Inflammatory macrophage treated with lipopolysaccharide for 1 hour (primary cell): ENCODE data around the gene PTBP1.
"Not testable (repeated sequence)": the region's sequence is repeated elsewhere in the genome, so short reads cannot be mapped to it uniquely, and the experiment has no call there.

Source experiments
- DNase-seq, 2 donors: peaks; one replicate each; pipeline ENCODE4 v3.0.0-alpha.2; 2020 to 2022

PTBP1 gene

GRCh38 chr19:834216-834615, 37.0 kb downstream of the PTBP1 start:
- no peak for DNase-seq

GRCh38 chr19:835210-835810, 38.1 kb downstream of the PTBP1 start:
- DNase-seq, result no peak

- DNase-seq, result peak; percentile 43 to 62
Measured at GRCh38 chr19:840519-841206, 43.4 kb downstream of the PTBP1 start, which contains the start of gene PRTN3. Gene PRTN3, plus strand, starts transcription at chr19:840999. Its CDS starts 10 bp downstream, at chr19:841009.

DNA sequence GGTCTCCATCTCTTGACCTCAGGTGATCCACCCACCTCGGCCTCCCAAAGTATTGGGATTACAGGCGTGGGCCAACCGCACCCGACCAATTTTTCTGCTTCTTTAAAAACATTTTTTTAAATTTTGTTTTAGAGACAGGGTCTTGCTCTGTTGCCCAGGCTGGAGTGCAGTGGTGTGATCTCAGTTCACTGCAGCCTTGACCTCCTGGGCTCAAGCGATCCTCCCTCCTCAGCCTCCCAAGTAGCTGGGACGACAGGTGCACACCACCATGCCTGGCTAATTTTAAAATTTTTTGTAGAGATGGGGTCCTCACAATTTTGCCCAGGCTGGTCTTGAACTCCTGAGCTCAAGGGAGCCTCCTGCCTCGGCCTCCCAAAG, 45.5 kb downstream of the PTBP1 start:
- not testable (repeated sequence) for DNase-seq

DNA sequence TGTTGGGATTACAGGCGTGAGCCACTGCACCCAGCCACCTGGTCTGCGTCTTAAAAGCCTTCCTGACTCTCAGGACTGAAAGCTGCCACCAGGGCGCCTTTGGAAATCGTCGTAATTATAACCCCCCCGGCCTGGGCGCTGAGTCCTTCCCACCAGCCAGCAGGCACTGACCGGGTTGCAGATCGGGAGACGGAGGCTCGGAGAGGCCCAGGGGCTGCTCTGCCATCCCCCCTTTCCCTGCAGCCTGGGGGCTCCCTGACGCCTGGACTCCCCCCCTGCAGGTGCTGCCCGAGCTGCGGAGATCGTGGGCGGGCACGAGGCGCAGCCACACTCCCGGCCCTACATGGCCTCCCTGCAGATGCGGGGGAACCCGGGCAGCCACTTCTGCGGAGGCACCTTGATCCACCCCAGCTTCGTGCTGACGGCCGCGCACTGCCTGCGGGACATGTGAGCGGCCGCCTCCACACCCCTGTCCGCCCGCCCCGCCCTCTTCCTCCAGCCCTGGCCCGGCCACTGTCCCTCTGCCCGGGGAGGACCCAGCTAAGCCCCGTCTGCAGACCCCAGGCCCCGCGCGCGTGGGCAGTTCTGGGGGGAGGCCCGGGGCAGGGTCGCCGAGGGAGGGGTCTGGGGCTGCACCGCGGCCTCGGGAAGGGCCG, 46.1 kb downstream of the PTBP1 start:
- no peak for DNase-seq

DNA sequence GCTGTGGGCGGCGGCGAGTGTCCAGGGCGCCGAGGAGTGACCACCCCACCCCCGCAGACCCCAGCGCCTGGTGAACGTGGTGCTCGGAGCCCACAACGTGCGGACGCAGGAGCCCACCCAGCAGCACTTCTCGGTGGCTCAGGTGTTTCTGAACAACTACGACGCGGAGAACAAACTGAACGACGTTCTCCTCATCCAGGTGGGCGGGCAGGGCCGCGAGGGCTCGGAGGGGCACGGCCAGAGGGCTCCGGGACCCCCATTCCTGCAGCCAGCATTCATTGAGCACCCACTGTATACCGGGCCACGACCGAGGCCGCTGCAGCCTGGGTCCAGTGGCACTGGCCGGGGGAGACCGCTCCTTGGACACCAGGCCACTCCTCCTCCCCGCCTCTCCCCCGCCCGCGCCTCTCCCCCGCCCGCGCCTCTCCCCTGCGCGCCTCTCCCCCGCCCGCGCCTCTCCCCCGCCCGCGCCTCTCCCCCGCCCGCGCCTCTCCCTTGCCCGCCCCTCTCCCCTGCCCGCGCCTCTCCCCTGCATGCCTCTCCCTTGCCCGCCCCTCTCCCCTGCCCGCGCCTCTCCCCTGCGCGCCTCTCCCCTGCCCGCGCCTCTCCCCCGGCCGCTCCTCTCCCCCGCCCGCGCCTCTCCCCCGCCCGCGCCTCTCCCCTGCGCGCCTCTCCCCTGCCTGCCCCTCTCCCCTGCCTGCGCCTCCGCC, 46.7 kb downstream of the PTBP1 start:
- DNase-seq, result no peak

- no peak for DNase-seq
Measured at GRCh38 chr19:844546-844971, 47.3 kb downstream of the PTBP1 start.

DNA sequence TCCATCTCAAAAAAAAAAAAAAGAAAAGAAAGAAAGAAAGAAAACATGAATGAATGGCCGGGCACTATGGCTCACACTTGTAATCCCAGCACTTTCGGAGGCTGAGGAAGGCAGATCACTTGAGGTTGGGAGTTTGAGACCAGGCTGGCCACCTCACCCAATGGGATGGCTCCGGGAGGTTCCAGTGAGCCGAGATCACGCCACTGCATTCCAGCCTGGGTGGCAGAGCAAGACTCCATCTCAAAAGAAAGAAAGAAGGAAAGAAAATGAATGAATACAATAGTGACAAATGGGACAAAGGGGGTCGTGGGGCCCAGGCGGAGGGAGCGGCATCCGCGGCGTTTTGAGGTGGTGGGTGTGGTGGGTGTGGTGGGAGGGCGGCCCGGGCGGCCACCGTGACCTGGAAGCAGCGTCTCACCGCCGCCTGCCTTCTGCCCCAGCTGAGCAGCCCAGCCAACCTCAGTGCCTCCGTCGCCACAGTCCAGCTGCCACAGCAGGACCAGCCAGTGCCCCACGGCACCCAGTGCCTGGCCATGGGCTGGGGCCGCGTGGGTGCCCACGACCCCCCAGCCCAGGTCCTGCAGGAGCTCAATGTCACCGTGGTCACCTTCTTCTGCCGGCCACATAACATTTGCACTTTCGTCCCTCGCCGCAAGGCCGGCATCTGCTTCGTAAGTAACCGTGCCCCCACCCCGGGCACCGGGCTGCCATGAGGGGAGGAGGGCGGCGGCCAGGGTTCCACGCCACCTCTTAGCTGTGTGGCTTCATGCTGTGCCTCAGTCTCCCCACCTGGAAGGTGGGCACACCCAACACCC, 48.7 kb downstream of the PTBP1 start:
- DNase-seq, result no peak

- DNase-seq, result no peak
Measured at GRCh38 chr19:848386-848921, 51.2 kb downstream of the PTBP1 start.

- DNase-seq, result not testable (repeated sequence)
Measured at GRCh38 chr19:849195-849594, 51.9 kb downstream of the PTBP1 start.

- peak; percentile 34 to 36 for DNase-seq
Measured at GRCh38 chr19:850221-850978, 53.1 kb downstream of the PTBP1 start.

- no peak for DNase-seq
Measured at GRCh38 chr19:850979-851335, 53.7 kb downstream of the PTBP1 start.

DNA sequence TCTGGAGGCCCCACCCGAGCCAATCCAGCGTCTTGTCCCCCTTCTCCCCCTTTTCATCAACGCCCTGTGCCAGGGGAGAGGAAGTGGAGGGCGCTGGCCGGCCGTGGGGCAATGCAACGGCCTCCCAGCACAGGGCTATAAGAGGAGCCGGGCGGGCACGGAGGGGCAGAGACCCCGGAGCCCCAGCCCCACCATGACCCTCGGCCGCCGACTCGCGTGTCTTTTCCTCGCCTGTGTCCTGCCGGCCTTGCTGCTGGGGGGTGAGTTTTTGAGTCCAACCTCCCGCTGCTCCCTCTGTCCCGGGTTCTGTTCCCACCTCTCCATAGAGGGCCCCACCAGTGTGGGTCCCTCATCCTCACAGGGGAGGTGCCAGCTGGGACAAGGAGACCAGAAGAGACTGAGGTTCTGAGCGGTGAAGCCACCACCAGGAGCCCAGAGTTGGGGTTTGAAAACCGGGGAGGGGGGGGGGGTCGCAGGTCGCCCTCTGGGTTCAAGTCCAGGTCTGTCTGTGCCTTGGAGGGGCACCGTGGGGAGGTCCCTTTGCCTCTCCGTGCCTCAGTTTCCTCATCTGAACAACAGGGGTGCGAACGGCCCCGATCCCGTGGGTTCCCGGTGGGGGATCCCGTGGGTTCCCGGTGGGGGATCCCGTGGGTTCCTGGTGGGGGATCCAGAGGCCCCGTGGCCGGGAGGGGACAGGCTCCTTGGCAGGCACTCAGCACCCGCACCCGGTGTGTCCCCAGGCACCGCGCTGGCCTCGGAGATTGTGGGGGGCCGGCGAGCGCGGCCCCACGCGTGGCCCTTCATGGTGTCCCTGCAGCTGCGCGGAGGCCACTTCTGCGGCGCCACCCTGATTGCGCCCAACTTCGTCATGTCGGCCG, 55.1 kb downstream of the PTBP1 start, which contains the start of gene ELANE:
TSS of gene ELANE (plus strand) at position 168 of the 878 bp plus-strand sequence. CDS start at position 194, 26 bp downstream.
- no peak for DNase-seq

DNA sequence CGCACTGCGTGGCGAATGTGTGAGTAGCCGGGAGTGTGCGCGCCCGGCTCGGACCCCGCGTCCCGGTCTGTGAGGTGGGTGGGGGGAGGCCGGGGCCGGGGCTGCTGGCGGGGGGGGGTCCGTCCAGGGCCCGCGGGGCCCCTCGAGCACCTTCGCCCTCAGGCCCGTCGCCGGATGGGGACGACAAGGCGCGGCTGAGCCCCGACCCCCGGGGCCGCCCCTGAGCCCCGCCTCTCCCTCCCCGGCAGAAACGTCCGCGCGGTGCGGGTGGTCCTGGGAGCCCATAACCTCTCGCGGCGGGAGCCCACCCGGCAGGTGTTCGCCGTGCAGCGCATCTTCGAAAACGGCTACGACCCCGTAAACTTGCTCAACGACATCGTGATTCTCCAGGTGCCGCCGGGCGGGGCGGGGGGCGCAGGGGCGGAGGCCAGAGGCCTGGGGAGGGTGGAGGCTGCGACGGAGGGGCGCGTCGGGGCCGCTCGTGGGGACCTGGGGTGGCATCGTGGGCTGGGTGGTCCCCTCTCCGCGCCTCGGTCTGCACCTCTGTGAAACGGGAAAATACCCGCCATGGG, 55.8 kb downstream of the PTBP1 start:
- DNase-seq, result no peak

DNA sequence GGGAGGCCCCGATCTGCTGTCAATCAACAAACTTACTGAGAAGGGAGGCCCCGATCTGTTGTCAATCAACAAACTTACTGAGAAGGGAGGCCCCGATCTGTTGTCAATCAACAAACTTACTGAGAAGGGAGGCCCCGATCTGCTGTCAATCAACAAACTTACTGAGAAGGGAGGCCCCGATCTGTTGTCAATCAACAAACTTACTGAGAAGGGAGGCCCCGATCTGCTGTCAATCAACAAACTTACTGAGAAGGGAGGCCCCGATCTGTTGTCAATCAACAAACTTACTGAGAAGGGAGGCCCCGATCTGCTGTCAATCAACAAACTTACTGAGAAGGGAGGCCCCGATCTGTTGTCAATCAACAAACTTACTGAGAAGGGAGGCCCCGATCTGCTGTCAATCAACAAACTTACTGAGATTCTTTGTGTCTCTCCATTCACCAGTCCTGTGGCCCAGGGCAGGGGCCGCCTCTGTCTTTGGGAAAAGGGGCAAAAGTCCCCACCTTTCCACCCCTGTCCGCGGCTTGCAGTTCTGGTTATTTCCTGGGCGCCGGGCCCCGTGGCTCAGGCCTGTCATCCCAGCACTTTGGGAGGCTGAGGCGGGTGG, 56.5 kb downstream of the PTBP1 start:
- DNase-seq, result not testable (repeated sequence)

GRCh38 chr19:854549-854948, 57.3 kb downstream of the PTBP1 start:
- no peak for DNase-seq

DNA sequence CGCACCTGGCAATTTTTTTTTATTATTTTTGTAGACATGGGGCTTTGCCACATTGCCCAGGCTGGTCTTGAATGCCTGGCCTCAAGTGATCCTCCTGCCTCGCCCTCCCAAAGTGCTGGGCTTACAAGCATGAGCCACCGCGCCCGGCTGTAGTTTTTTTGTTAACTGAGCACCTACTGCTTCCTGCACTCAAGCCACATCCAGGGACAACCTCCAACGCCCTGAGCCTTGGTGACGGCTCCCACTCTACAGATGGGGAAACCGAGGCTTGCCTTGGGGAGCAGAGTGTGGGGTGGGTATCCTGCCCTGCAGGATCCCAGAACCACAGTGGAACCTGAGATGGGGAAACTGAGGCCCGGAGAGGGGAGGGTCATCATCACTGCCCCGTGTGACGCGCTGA, 57.9 kb downstream of the PTBP1 start:
- DNase-seq, result no peak

- DNase-seq, result no peak
Measured at GRCh38 chr19:855566-856120, 58.4 kb downstream of the PTBP1 start.

- no peak for DNase-seq
Measured at GRCh38 chr19:858284-858683, 61.0 kb downstream of the PTBP1 start.
